Activated CD8-positive, alpha-beta memory T cell treated with anti-CD3 and anti-CD28 coated beads for 1 hour (primary cell): ENCODE results near the gene SLC29A4.
"Not testable (repeated sequence)": the region's sequence is repeated elsewhere in the genome, so short reads cannot be mapped to it uniquely, and the experiment has no call there.

ENCODE experiments used
- DNase-seq, 2 donors: peaks; one replicate each; pipeline ENCODE4 v3.0.0-alpha.2; 2020; ENCODE audit warnings: low read depth in 1 of 2; ENCODE audit errors: extremely low read depth in 1 of 2

SLC29A4 gene

DNA sequence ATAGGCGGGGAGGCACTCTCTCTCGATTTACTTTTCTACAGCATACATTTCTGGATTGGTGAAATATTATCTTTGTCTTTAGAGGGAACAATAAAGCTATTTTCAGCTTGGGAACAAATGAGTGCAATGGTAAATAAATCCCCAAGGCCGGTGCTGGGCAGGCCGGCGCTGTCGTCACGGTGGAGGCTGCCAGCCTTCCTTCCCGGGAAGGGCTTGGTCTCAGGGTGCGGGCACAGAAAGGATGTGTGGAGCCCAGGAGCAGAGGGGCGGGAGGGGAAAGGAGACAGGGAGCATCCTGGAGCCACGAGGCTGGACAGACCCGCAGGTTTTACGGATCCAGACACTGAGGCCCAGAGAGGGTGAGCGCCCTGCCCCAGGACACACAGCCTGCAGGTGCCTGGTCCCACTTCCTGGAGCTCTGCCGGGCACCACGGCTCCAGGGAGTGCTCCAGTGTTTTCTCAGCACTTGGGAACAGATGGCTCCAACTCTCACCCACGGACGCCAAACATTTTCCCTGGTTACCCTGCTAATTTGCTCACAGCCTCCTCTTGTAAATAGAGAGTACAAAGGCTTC lies 8.8 kb upstream of the SLC29A4 start:
- not testable (repeated sequence) for DNase-seq

DNA sequence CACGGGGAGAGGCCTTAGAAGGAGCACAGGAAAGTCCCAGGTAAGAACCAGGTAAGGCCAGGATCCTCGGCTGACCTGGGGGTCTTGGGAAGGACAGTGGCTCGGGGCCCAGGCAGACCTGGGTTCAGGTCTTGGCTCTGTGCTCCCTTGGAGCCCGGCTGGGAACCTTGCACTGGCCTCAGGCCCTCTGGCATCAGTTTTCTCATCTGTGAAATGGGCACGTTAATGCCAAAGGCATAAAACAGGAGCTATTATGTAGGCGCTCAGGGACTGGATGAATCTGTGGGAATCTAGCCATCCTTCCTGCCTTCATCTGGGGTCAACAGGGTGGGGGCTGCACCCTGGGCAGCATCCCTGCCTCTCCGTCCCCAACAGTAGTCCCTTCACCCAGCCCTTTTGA lies 8.3 kb upstream of the SLC29A4 start:
- DNase-seq: no peak

DNA sequence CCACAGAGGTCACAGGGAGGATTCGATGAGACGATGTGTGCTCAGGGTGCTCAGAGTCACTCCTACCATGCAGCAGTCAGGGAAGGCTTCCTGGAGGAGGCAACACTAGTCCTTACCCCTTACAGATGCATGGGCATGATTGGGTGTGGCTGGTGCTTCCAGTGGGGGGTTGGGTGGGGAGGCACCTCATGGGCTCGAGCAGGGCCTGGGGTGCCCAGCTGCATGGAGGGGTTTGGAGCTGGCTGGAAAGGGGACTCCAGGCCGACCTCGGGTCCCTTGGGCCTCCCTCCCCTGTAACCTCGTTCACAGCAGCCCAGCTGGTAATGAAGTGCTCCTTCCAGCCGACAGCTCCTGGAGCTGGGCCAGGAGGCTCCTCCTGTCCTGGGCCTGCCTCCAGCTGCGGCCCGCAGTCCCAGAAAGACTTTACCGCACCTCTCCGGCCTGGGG lies 7.7 kb upstream of the SLC29A4 start:
- not testable (repeated sequence) for DNase-seq

DNA sequence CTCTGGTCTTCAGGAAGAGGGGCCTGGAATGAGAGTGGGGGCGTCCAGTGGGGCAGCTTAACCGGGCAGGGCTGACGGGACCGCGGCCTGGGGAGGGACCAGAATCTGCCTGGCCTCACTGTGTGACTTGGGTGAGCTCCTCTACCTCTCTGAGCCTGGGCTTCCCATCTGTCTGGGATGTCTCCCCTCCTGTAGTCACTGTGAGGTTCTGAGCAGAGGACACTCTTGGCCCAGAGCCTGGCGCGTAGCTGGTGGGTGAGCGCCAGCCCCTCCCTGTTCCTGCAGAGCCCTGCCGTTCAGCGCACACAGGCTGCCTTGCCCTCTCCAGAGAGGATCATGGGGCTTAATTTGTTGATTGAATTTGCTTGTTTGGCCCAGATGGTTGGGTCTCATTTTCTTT lies 7.2 kb upstream of the SLC29A4 start:
- DNase-seq: not testable (repeated sequence)

DNA sequence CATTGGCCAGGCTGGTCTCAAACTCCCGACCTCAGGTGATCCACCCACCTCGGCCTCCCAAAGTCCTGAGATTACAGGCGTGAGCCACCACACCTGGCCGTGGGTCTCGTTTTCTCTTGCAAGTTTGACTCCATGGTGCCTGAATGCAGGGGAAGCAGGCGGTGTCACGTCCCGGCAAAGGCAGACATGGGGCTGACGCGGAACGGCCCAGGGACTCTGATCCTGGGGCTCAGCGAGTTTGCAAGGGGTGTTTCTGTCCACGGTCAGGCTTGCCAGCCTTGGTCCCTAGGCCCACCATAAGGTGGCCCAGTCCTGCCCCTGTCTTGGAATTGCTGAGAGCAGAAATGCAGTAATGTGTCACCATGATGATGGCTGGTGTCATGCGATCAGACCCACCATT lies 6.6 kb upstream of the SLC29A4 start:
- not testable (repeated sequence) for DNase-seq

DNA sequence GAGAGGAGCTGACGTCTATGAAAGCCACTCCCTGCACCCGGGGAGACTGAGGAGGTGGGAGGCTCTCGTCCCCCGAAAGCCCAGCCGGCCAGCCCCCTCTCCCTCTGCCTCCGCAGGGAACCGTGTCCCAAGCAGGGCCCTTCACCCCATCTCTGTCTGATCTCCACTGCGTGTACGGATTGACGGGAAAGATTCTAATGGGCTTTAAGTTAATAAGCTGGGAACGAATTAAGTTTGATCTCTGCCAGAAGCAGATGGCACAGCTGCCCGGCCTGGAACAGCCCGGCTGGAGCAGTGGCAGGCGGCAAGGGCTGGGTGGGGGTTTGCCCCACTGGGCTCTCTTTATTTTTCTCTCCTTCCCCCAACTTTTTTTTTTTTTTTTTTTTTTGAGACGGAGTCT lies 6.1 kb upstream of the SLC29A4 start:
- DNase-seq: no peak

DNA sequence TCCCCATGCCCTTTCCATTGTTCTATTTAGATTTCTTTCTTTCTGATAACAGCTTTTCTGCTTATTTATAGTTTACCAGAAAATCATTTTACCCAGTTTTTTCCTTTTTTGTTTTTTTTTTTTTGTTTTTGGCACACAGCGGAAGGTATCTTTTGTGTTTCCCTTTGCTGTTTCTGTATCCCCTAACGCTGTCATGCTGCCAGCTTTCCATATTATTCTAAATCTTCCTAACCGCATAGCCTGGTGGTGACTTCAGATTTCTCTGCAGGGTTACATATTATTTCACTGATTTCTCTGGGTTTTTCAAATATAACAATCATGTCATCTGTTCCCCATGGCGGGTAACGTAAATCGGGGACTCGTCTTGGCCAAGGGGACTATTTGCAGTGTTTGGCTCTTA lies 4.0 kb upstream of the SLC29A4 start:
- DNase-seq: no peak

DNA sequence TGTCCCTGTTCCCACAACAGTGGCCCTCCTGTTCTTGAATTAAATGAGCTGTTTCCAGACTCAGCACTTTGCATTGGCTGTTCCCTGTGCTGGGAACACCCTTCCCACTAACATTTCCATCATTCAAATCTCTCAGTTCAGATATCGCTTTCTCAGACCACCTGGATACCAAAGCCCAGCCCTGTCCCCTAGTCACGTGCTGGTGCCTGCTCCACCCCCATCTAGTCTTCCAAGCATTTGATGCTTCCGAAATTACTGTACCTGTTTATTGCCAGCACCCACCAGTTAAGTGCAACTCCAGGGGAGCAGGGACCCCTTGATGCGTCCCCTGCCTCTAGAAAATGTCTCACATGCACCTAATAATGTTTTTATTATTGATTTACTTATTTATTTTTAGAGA lies 3.0 kb upstream of the SLC29A4 start:
- no peak for DNase-seq

DNA sequence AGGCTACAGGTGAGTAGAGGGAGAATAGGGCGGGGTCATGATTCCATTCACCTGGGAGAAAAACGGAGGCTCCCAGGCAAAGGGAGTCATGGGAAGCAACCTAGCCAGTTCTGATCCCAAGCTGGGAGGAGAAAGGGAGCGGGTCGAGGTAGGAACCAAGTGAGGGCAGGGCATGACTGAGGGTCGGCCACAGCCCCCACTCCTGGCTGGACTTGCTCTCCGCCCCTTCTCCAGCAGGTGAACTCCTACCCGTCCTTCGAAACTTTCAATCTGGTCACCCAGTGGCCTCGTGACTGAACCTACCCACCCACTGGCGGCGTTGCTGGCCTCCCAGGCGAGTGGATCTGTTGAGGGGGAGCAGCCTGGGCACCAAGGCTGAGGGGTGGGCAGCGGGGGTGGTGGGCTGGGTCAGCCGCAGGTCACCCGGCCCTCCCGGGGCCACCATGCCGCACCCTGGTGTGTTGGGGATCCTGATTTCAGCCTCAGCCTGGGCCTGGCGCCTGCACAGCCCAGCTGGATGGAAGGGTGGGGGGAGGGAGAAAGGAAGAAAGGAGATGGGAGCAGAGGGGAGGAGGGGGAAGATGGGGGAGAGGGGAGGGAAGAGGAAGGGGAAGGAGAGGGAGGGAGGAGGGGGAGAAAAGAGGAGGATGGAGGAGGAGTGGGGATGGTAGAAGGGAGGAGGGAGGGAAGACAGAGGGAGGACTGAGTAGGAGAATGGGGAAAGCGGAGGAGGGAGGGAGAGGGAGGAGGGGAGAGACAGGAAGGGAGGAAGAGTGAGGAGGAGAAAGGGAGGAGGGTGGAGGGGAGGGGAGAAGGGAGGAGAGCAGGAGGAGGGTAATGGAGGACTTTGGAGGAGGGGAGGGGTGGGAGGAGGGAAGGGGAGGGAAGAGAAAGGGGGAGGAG lies 894 bp upstream of the SLC29A4 start:
- not testable (repeated sequence) for DNase-seq

DNA sequence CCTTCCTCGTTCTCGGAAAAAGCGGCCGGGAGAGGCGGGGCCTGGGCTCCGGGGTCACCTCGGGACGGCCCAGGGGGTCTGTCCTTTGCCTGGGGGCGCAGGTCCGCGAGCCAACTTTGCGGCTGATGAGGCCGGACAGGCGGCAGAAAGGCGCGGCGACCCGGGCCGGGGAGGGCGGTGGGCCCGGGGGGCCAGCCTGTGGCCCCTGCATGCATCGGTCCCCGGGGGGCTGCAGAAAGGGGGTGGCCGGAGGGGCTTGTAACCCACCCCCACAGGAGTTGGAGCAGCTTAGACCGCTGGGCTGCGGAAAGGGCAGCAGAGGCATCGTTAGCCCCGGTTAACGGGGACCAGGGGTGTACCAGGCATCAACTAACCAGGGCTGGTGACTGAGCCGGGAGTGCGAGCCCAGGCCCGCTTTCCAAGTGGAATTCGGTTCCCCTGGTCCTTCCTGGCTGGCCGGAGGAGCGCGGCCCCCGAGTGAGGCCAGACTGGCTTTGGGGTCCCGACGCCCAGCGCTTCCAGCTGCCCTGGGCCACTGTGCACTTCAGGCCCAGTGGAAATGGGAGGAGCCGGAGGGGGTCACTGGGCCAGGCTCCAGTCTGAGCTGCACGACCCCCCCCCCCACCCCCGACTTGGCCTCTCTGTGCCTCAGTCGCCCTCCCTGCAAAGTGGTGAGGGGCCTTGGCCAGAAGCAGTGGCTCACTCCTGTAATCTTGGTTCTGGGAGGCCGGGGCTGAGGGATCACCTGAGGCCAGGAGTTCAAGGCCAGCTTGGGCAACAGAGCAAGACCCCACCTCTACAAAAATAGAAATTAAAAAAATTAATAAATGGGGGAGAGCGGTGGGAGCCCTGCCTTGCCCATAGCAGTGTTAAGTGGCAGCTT lies 919 bp downstream of the SLC29A4 start:
- no peak for DNase-seq

DNA sequence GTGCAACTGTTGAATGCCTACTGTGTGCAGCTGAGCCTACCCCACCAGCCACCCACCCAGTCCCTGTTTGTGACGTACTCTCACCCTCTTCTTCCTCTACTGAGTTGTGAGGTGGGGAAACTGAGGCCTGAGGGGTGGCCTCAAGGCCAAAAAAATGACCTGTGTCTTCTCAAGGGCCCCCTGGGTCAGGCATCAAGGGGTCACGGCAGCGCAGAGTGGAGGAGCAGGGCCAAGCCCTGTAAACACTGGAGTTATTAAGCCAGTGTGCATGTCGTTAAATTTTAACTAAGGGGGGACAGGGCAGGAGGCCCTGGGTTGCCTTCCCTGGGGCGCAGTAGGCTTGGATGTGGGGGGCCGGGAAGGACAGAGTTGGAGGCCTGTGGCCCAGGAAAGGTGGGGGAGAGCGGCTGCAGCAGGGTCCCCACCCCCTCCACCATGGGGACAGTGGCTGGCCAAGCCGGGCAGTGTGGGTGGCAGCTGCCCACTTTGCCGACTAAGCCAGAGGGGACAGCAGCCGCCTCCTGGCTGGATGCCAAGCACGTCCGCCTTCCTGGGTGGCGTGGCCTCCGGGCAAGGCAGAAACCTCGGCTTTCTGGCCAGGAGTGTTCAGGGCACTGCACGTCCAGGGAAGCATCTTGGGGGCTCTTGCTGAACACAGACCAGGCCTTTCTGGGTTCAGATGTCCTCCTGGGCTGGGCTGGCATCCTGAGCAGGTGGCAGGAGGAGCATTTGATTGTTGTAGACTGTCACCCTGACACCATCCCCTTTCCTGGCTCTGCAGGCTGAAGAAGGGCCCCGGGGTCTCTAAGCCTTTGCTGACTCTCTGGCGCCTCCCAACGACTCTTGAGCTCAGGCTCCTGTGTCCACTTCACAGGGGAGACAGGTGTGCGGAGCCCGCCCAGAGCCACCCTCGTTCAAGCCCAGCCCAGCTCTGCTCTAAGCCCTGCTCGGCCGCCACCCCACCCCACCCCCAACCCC lies 1.9 kb downstream of the SLC29A4 start:
- DNase-seq: no peak

DNA sequence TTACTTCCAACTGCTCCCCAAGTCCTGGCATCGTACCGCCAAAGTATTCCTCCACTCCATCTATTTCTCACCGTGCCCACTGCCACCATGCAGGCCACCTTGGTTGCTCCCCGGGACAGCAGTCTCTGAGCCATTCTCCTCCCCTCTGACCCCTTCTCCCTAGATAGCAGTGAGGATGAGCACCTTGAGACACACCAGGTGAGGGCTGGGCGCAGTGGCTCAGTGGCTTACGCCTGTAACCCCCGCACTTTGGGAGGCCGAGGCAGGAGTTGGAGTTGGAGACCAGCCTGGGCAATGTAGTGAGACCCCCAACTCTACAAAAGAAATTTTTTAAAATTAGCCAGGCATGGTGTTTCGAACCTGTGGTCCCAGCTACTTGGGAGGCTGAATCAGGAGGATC lies 4.2 kb downstream of the SLC29A4 start:
- DNase-seq: no peak

DNA sequence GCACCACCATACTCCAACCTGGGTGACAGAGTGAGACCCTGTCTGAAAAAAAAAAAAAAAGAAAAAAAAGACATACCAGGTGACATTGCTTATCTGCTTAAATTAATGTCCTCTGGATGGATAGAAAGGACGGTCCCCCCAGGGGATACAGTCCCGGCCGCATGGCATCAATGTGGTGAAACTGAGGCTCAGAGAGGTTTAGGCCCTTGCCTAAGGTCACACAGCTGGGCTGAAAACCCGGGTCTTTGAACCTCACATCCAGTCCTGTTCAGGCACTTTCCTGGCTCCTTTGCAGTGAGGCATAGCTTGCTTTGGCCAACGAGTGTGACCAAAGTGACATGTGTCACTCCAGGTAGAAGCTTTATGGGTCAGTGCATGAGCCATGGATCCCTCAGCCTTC lies 4.6 kb downstream of the SLC29A4 start:
- DNase-seq: not testable (repeated sequence)

DNA sequence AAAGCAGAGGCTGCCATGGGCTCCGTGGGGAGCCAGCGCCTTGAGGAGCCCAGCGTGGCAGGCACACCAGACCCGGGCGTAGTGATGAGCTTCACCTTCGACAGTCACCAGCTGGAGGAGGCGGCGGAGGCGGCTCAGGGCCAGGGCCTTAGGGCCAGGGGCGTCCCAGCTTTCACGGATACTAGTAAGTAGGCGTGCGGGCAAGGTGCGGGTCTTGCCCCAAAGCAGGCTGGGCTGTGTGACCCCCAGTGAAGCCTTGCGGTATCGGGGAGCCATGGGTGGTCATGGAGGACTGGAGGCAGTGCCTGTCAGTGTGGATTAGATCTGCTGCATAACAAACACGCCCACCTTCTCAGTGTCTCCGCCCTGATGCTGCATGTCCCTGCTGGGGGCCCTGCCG lies 5.1 kb downstream of the SLC29A4 start:
- DNase-seq: no peak

DNA sequence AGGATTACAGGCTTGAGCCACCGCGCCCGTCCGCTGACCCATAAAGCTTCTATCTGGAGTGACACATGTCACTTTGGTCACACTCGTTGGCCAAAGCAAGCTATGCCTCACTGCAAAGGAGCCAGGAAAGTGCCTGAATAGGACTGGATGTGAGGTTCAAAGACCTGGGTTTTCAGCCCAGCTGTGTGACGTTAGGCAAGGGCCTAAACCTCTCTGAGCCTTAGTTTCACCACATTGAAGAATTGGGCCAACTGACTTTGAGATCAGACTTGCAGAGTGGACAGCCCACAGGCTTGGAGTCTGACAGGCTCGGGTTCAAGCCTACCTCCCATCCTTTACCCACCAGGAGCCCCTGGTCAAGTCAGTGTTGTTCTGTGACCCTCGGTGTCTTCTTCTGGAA lies 5.8 kb downstream of the SLC29A4 start:
- not testable (repeated sequence) for DNase-seq

DNA sequence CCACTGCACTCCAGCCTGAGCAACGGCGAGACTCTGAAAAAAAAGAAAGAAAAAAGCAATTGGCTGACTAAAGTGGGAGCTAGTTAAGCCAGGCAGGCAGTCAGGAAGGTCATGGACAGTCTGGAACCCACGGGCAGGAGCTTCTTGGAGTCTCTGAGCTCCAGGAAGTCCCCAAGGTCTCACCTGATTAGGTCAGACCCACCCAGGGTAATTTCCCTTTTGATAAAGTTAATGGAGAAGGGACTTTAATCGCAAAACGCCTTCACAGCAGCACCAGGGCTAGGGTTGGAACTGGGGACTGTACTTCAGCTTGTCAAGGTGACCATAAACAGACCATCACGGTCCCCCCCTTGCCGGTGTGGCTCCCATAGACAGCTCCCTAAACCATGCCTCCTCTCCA lies 6.6 kb downstream of the SLC29A4 start:
- no peak for DNase-seq

DNA sequence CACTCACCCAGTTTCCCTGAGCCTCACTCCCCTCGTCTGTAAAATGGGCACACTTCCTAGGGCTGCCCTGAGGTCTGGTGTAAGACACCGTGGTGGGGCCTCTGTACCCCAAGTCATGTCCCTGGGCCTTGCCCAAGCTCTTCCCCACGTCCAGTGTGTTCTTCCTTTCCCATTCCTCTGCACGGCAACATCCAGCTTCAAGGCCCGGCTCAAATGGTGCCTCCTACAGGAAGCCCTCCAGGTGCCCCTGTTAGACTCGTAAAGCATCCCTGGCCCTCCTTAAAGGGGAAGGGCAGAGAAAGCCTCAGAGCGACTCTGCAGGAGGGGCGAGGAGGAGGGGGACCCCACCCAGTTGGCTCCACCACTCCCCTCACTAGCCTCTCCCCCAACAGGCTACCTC lies 8.6 kb downstream of the SLC29A4 start:
- no peak for DNase-seq

DNA sequence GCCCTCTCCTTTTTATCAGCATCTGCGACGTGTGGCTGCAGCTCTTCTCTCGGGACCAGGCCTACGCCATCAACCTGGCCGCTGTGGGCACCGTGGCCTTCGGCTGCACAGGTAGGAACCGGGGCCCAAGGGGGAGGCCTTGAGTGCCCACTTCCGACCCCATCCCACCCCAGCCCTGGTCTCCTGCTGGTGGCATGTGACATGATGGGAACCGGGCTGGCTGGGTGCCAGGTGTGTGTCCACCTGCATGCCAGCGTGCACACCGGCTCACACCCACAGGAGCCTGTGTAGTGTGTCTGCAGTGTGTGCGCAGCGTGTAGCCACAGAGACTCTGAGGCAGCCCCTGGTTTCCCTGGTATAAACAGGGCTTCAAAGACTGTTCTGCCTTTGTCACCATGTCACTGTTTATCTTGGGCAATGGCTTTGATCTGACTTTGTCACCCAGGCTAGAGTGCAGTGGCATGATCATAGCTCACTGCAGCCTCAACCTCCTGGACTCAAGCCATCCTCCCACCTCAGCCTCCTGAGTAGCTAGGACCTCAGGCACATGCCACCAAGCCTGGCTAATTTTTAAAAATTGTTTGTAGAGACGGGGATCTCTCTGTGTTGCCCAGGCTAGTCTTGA lies 9.1 kb downstream of the SLC29A4 start:
- not testable (repeated sequence) for DNase-seq

DNA sequence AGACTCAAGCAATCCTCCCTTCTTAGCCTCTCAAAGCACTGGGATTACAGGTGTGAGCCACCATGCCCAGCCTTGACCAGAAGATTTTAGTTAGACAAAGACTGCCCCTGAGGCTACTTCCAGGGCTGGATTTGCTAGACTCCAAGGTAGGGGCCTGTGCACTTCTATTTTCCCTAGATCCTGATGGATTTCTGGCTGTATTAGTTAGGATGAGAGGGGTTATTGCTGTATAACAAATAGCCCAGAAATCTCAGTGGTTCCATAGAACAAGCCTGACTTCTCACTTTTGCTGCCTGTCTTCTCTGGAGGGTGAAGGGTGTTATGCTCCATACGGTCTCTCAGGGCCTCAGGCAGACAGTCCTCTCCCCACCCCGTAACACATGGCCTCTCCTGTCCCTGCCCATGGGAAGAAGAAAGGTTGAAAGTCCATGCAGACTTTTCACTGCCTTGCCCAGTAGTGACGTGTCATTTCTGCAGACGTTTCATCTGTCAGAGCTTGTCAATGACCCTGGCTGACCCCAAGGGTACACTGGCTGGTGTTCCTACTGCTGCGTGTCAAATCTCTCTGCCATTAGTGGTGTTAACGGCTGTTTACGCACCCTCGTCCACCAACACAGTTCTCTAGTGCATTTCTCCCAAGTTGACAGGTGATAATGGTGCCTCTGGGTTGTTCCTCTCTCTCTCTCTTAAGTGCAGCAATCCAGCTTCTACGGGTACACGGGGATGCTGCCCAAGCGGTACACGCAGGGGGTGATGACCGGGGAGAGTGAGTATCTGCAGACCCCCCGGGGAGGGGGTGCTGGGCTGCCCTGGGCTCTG lies 11.6 kb downstream of the SLC29A4 start:
- DNase-seq: no peak
